HUES6 (cell line): ENCODE results near the gene SLC25A20.

Experiments
- H3K27ac ChIP-seq: 2 replicates; pipeline ENCODE4 v1.7.0; 2013; ENCODE audit warnings: low read depth, mild to moderate bottlenecking, low read length, inconsistent platforms
- H3K27me3 ChIP-seq: 2 replicates; pipeline ENCODE4 v1.6.1; 2013; ENCODE audit warnings: low read length; ENCODE audit not compliant: control insufficient read depth, insufficient read depth
- H3K36me3 ChIP-seq: 2 replicates; pipeline ENCODE4 v1.6.1; 2013; ENCODE audit warnings: low read length; ENCODE audit not compliant: control insufficient read depth, insufficient read depth
- H3K4me1 ChIP-seq: 2 replicates; pipeline ENCODE4 v1.6.1; 2013; ENCODE audit warnings: low read length; ENCODE audit not compliant: control insufficient read depth, insufficient read depth
- H3K4me3 ChIP-seq: 2 replicates; pipeline ENCODE4 v1.5.1; 2013; ENCODE audit warnings: low read depth, low read length
- H3K9ac ChIP-seq: one replicate; pipeline ENCODE4 v1.6.1; 2013; ENCODE audit warnings: mild to moderate bottlenecking, low read length
- H3K9me3 ChIP-seq: 2 replicates; pipeline ENCODE4 v1.6.1; 2013; ENCODE audit warnings: low read depth, low read length; ENCODE audit not compliant: control insufficient read depth, insufficient read depth

SLC25A20 gene

GRCh38 chr3:48896936-48897335, 1.7 kb downstream of the SLC25A20 start:
- Histone ChIP-seq H3K9ac (no peak overlapping the region), H3K27me3 (no peaks in the 10 kb centered on the region), H3K36me3 (no peaks in the 10 kb centered on the region), H3K4me1 (peaks cover 9% of the 10 kb centered on the region; the same call in 1 of the 2 replicates), H3K4me3 (no peak overlapping the region), H3K9me3 (no peaks in the 10 kb centered on the region), H3K27ac (no peak overlapping the region)

- Histone ChIP-seq H3K9me3 (no peaks in the 10 kb centered on the region), H3K9ac (no peak overlapping the region), H3K36me3 (no peaks in the 10 kb centered on the region), H3K4me1 (peaks cover 9% of the 10 kb centered on the region; the same call in 1 of the 2 replicates), H3K27me3 (no peaks in the 10 kb centered on the region), H3K4me3 (no peak overlapping the region), H3K27ac (no peak overlapping the region)
These were observed 4.2 kb downstream of the SLC25A20 start for GRCh38 chr3:48894516-48894915.

GRCh38 chr3:48891606-48892005, 7.1 kb downstream of the SLC25A20 start:
- no peak overlapping the region for H3K27ac ChIP-seq
- H3K9me3 ChIP-seq, result no peaks in the 10 kb centered on the region
- no peaks in the 10 kb centered on the region for H3K4me1 ChIP-seq

GRCh38 chr3:48885753-48886152, 12.9 kb downstream of the SLC25A20 start:
- H3K4me3 ChIP-seq, result no peak overlapping the region
- H3K4me1 ChIP-seq, result no peaks in the 10 kb centered on the region
- no peak overlapping the region for H3K9ac ChIP-seq
- H3K9me3 ChIP-seq, result no peaks in the 10 kb centered on the region
- H3K27ac ChIP-seq, result no peak overlapping the region
- no peaks in the 10 kb centered on the region for H3K36me3 ChIP-seq
- no peaks in the 10 kb centered on the region for H3K27me3 ChIP-seq

More at GRCh38 chr3:48891606-48892005, 7.1 kb downstream of the SLC25A20 start:
- H3K4me3 ChIP-seq, result no peak overlapping the region
- H3K36me3 ChIP-seq, result no peaks in the 10 kb centered on the region
- no peaks in the 10 kb centered on the region for H3K27me3 ChIP-seq
- no peak overlapping the region for H3K9ac ChIP-seq

GRCh38 chr3:48881652-48882114, 17.0 kb downstream of the SLC25A20 start:
- H3K36me3 ChIP-seq, result no peaks in the 10 kb centered on the region

GRCh38 chr3:48881006-48881405, 17.7 kb downstream of the SLC25A20 start:
- H3K4me1 ChIP-seq, result no peaks in the 10 kb centered on the region
- H3K9me3 ChIP-seq, result no peaks in the 10 kb centered on the region
- H3K27me3 ChIP-seq, result no peaks in the 10 kb centered on the region
- H3K36me3 ChIP-seq, result no peaks in the 10 kb centered on the region
- H3K9ac ChIP-seq, result no peak overlapping the region
- no peak overlapping the region for H3K27ac ChIP-seq
- H3K4me3 ChIP-seq, result no peak overlapping the region

More at GRCh38 chr3:48881652-48882114, 17.0 kb downstream of the SLC25A20 start:
- Histone ChIP-seq H3K9ac (no peak overlapping the region), H3K27ac (no peak overlapping the region), H3K27me3 (no peaks in the 10 kb centered on the region), H3K9me3 (no peaks in the 10 kb centered on the region), H3K4me3 (no peak overlapping the region), H3K4me1 (no peaks in the 10 kb centered on the region)

- Histone ChIP-seq H3K4me1 (no peaks in the 10 kb centered on the region), H3K9ac (no peak overlapping the region), H3K36me3 (no peaks in the 10 kb centered on the region), H3K9me3 (no peaks in the 10 kb centered on the region), H3K27me3 (no peaks in the 10 kb centered on the region), H3K4me3 (no peak overlapping the region), H3K27ac (no peak overlapping the region)
These were observed 18.7 kb downstream of the SLC25A20 start for GRCh38 chr3:48879994-48880377.

GRCh38 chr3:48879307-48879993, 19.2 kb downstream of the SLC25A20 start:
- no peaks in the 10 kb centered on the region for H3K9me3 ChIP-seq
- H3K36me3 ChIP-seq, result no peaks in the 10 kb centered on the region
- no peaks in the 10 kb centered on the region for H3K27me3 ChIP-seq
- H3K27ac ChIP-seq, result no peak overlapping the region
- no peaks in the 10 kb centered on the region for H3K4me1 ChIP-seq
- no peak overlapping the region for H3K4me3 ChIP-seq
- no peak overlapping the region for H3K9ac ChIP-seq

GRCh38 chr3:48877671-48878070, 21.0 kb downstream of the SLC25A20 start:
- no peak overlapping the region for H3K4me3 ChIP-seq
- no peak overlapping the region for H3K27ac ChIP-seq
- no peak overlapping the region for H3K9ac ChIP-seq
- no peaks in the 10 kb centered on the region for H3K36me3 ChIP-seq
- no peaks in the 10 kb centered on the region for H3K4me1 ChIP-seq
- no peaks in the 10 kb centered on the region for H3K27me3 ChIP-seq
- H3K9me3 ChIP-seq, result no peaks in the 10 kb centered on the region

- no peaks in the 10 kb centered on the region for H3K9me3 ChIP-seq
These were observed 35.6 kb downstream of the SLC25A20 start for GRCh38 chr3:48863122-48863521.

GRCh38 chr3:48859206-48859605, 39.5 kb downstream of the SLC25A20 start:
- Histone ChIP-seq H3K4me1 (no peaks in the 10 kb centered on the region), H3K36me3 (no peaks in the 10 kb centered on the region), H3K27me3 (no peaks in the 10 kb centered on the region), H3K27ac (no peak overlapping the region), H3K4me3 (no peak overlapping the region), H3K9me3 (no peaks in the 10 kb centered on the region), H3K9ac (no peak overlapping the region)

More at GRCh38 chr3:48863122-48863521, 35.6 kb downstream of the SLC25A20 start:
- Histone ChIP-seq H3K27me3 (no peaks in the 10 kb centered on the region), H3K4me3 (no peak overlapping the region), H3K9ac (no peak overlapping the region), H3K27ac (no peak overlapping the region), H3K4me1 (no peaks in the 10 kb centered on the region), H3K36me3 (no peaks in the 10 kb centered on the region)
